WTC11 (cell line): ENCODE data around the gene FBLL1. TPM values are rescaled to one million over a fixed set of nuclear protein-coding genes. Genes with fewer than 3 reads are reported as not detected.

Experiments used
- ATAC-seq: fragments of 200-7000 bp; cut with Tn5 transposase; 2 replicates; pipeline ENCODE4 v1.10.0; 2021; ENCODE audit warnings: mild to moderate bottlenecking, moderate library complexity
- CTCF ChIA-PET: fragments of 300-600 bp; sonication (Branson Sonifier 250); formaldehyde crosslinking; loops from one replicate; lab custom pipeline; 2021; ENCODE audit warnings: antibody characterized with exemption; lab: Charles Lee
- POLR2A ChIA-PET: fragments of 350-600 bp; sonication (Branson Sonifier 250); formaldehyde crosslinking; loops from one replicate; lab custom pipeline; 2021; ENCODE audit warnings: antibody characterized with exemption; lab: Charles Lee
- DNase-seq: peaks from one replicate; pipeline ENCODE4 v3.0.0; 2021; ENCODE audit warnings: low spot score
- H3K27ac Mint-ChIP-seq: 2 replicates; pipeline ENCODE4 v1.8.0; 2021; ENCODE audit warnings: mixed read lengths
- H3K27me3 Mint-ChIP-seq: 2 replicates; pipeline ENCODE4 v1.8.0; 2021; ENCODE audit warnings: low read depth, mild to moderate bottlenecking, moderate library complexity, mixed read lengths
- H3K36me3 Mint-ChIP-seq: 2 replicates; pipeline ENCODE4 v1.8.0; 2021; ENCODE audit warnings: mixed read lengths
- H3K4me1 Mint-ChIP-seq: 2 replicates; pipeline ENCODE4 v1.8.0; 2022; ENCODE audit warnings: mixed read lengths
- H3K4me3 Mint-ChIP-seq: 2 replicates; pipeline ENCODE4 v1.8.0; 2021; ENCODE audit warnings: mild to moderate bottlenecking, moderate library complexity, mixed read lengths
- H3K9me3 Mint-ChIP-seq: 2 replicates; pipeline ENCODE4 v1.8.0; 2021; ENCODE audit warnings: mixed read lengths
- CREB1 ChIP-seq: sonication (generic); formaldehyde crosslinking; IDR thresholded peaks from 2 replicates; pipeline ENCODE4 v1.8.0; 2023; ENCODE audit warnings: mild to moderate bottlenecking, missing genetic modification reagents
- GABPB1 ChIP-seq: sonication (generic); formaldehyde crosslinking; IDR thresholded peaks from 2 replicates; pipeline ENCODE4 v1.8.1; 2023; ENCODE audit warnings: mild to moderate bottlenecking, missing genetic modification reagents
- KAT7 ChIP-seq: sonication (generic); formaldehyde crosslinking; IDR thresholded peaks from 2 replicates; pipeline ENCODE4 v1.8.1; 2023; ENCODE audit warnings: missing genetic modification reagents, mild to moderate bottlenecking, borderline replicate concordance
- NR1H2 ChIP-seq: sonication (generic); formaldehyde crosslinking; IDR thresholded peaks from 2 replicates; pipeline ENCODE4 v1.9.0; 2021; ENCODE audit warnings: mild to moderate bottlenecking, moderate library complexity, missing genetic modification reagents
- SMAD4 ChIP-seq: sonication (generic); formaldehyde crosslinking; IDR thresholded peaks from 2 replicates; pipeline ENCODE4 v1.8.0; 2022; ENCODE audit warnings: mild to moderate bottlenecking, missing genetic modification reagents
- TCF7 ChIP-seq: sonication (generic); formaldehyde crosslinking; IDR thresholded peaks from 2 replicates; pipeline ENCODE4 v1.8.0; 2022; ENCODE audit warnings: mild to moderate bottlenecking, low read depth, missing genetic modification reagents, moderate library complexity
- TP53 ChIP-seq: sonication (generic); formaldehyde crosslinking; IDR thresholded peaks from 2 replicates; pipeline ENCODE4 v1.8.1; 2023; ENCODE audit warnings: mild to moderate bottlenecking, missing genetic modification reagents
- ZNF219 ChIP-seq: sonication (generic); formaldehyde crosslinking; IDR thresholded peaks from 2 replicates; pipeline ENCODE4 v1.8.0; 2023; ENCODE audit warnings: missing genetic modification reagents, mild to moderate bottlenecking, borderline replicate concordance
- ZNF423 ChIP-seq: fragments of 250-450 bp; sonication (Bioruptor Pico); IDR thresholded peaks from 2 replicates; pipeline ENCODE4 v2.1.2; 2022; ENCODE audit warnings: mild to moderate bottlenecking, moderate library complexity
- total RNA-seq: library from RNA; stranded (reverse); gene quantifications from 3 replicates; pipeline ENCODE4 v1.2.3, GENCODE V29; 2021
- TF ChIP-seq, protein P1 (sequence below): sonication (generic); formaldehyde crosslinking; IDR thresholded peaks from 2 replicates; pipeline ENCODE4 v1.8.1; 2023; ENCODE audit warnings: mild to moderate bottlenecking, missing genetic modification reagents, moderate library complexity
- TF ChIP-seq, protein P2 (sequence below): sonication (generic); formaldehyde crosslinking; IDR thresholded peaks from 2 replicates; pipeline ENCODE4 v1.8.1; 2023; ENCODE audit warnings: mild to moderate bottlenecking, missing genetic modification reagents, moderate library complexity
- TF ChIP-seq, protein P3 (sequence below): fragments of 250-450 bp; sonication (Bioruptor Pico); IDR thresholded peaks from 2 replicates; pipeline ENCODE4 v1.9.0; 2021; ENCODE audit warnings: mild to moderate bottlenecking
- TF ChIP-seq, protein P4 (sequence below): sonication (generic); formaldehyde crosslinking; IDR thresholded peaks from 2 replicates; pipeline ENCODE4 v1.8.0; 2022; ENCODE audit warnings: mild to moderate bottlenecking, missing genetic modification reagents
- TF ChIP-seq, protein P5 (sequence below): sonication (generic); formaldehyde crosslinking; IDR thresholded peaks from 2 replicates; pipeline ENCODE4 v1.8.0; 2022; ENCODE audit warnings: mild to moderate bottlenecking, missing genetic modification reagents
- TF ChIP-seq, protein P6 (sequence below): fragments of 250-450 bp; sonication (Bioruptor Pico); IDR thresholded peaks from 2 replicates; pipeline ENCODE4 v1.8.0; 2021; ENCODE audit warnings: mild to moderate bottlenecking
- TF ChIP-seq, protein P7 (sequence below): sonication (generic); formaldehyde crosslinking; IDR thresholded peaks from 2 replicates; pipeline ENCODE4 v1.8.1; 2023; ENCODE audit warnings: mild to moderate bottlenecking, missing genetic modification reagents
- TF ChIP-seq, protein P8 (sequence below): fragments of 200-600 bp; IDR thresholded peaks from 2 replicates; pipeline ENCODE4 v1.8.0; 2022; ENCODE audit warnings: antibody characterized with exemption

The FBLL1 gene
- total RNA-seq, 1 experiment from 2014 or later, result 5.3 TPM

DNA sequence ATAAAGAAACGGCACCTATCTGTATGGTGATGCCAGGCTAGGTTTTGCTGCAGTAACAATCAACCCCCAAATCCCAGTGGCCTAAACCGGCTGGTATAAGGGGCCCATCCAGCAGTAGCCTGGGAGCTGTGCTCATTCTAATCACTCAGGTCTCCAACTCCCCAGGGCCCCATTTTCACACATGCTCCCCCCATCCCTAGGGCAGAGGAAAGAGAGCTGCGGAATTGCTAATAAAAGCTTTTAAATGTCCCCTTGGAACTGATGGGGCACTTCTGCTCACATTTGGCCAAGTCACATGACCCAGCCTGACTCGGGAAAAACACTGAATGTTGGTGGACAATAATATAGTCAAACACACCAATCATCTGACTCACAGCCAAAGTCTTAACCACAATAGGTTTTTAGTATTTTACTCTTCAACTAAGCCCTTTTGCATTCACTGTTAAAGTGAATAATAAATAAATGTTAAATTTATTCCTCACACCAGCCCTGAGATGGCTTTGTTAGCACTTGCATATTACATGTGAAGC, 1.6 kb downstream of the FBLL1 start:
- Mint-ChIP-seq H3K27ac (no peak overlapping the region), H3K4me3 (peak overlapping the region; percentile 70), H3K9me3 (no peaks in the 10 kb centered on the region), H3K4me1 (peaks cover 16% of the 10 kb centered on the region), H3K36me3 (no peaks in the 10 kb centered on the region; the same call in 1 of the 2 replicates), H3K27me3 (peaks cover 36% of the 10 kb centered on the region)
- POLR2A ChIA-PET, result no interaction called here
- ATAC-seq (no peak), DNase-seq (no peak)
- TF ChIP-seq GABPB1 (CRISPR knock-in tag), result no peak
- TF ChIP-seq, protein P1, sequence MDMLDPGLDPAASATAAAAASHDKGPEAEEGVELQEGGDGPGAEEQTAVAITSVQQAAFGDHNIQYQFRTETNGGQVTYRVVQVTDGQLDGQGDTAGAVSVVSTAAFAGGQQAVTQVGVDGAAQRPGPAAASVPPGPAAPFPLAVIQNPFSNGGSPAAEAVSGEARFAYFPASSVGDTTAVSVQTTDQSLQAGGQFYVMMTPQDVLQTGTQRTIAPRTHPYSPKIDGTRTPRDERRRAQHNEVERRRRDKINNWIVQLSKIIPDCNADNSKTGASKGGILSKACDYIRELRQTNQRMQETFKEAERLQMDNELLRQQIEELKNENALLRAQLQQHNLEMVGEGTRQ (CRISPR knock-in tag), result 0 out of 2 replicates have a peak, but pooled peaks have one; percentile 13
- CTCF ChIA-PET, result no interaction called here

DNA sequence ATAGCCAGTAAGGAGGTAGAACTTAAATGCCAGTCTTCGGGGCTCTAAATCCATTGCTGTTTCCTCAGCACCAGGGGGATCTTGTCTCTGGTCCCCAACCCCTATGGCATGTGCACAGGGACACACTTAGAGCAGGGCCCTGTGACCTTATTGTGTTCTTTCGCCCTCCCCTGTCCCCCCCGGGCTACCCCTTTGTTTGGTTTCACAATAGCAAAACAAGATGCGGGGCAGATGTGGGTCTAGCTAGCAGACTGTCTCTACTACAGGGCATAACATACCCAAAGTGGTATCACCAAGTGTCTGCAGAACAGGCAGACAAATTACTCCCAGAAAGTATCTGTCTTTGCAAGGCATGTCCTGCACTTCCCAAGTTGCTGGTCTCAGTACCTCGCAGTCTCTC, 2.1 kb downstream of the FBLL1 start:
- TF ChIP-seq SMAD4 (CRISPR knock-in tag), result no peak
- TF ChIP-seq, protein P2, sequence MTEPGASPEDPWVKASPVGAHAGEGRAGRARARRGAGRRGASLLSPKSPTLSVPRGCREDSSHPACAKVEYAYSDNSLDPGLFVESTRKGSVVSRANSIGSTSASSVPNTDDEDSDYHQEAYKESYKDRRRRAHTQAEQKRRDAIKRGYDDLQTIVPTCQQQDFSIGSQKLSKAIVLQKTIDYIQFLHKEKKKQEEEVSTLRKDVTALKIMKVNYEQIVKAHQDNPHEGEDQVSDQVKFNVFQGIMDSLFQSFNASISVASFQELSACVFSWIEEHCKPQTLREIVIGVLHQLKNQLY (CRISPR knock-in tag), result no peak
- no peak for TF ChIP-seq NR1H2
- TF ChIP-seq, protein P3, sequence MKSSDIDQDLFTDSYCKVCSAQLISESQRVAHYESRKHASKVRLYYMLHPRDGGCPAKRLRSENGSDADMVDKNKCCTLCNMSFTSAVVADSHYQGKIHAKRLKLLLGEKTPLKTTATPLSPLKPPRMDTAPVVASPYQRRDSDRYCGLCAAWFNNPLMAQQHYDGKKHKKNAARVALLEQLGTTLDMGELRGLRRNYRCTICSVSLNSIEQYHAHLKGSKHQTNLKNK (CRISPR knock-in tag), result no peak
- H3K9me3 Mint-ChIP-seq, result no peaks in the 10 kb centered on the region
- peaks cover 36% of the 10 kb centered on the region for H3K27me3 Mint-ChIP-seq
- H3K4me1 Mint-ChIP-seq, result peaks cover 16% of the 10 kb centered on the region
- ATAC-seq, result no peak
- POLR2A ChIA-PET, result no interaction called here
- CTCF ChIA-PET, result no interaction called here
- DNase-seq, result no peak
- H3K4me3 Mint-ChIP-seq, result no peak overlapping the region
- H3K27ac Mint-ChIP-seq, result no peak overlapping the region
- H3K36me3 Mint-ChIP-seq, result no peaks in the 10 kb centered on the region; the same call in 1 of the 2 replicates

DNA sequence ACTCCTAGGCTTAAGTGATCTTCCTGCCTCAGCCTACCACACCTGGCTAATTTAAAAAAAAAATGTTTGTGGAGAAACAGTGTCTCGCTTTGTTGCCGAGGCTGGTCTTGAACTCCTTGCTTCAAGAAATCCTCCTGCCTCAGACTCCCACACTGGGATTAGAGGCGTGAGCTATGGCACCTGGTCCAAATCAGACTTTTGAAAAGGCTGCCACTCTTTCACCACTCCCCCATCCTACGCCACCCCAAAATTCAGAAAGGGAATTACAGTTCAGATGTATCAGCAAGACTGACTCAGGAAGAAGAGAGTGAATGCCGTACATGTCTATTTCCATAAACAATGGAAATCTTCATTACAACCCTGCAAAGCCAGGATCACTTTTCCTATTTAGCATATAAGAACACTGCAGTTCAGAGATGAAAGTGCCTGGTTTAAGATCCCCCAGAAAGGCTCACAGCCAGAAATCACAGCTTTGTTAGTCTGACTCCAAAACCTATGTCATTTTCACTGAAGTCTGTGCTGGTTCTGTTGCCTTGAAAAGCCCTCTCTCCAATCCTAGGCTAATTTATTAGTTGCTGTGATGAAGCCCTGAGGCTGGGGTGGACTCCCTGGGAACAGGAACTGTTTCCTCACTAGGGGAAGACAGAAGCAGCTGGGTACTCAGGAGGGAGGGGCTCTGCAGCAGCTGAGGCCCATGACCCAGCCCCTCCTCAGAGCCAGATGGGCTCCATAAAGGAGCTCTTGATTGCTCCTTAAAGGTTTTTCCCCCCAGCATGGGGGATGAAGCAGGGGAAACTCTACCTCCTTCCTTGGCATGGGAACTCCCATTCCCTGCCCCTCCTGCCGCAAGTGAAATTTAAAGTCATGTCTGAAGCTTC, 3.1 kb downstream of the FBLL1 start:
- no peak for DNase-seq
- H3K4me3 Mint-ChIP-seq, result no peak overlapping the region
- CTCF ChIA-PET, result interaction anchor here (0.7 to 1.3 kb wide), 2 partner anchors 138 to 437 kb away, joined by 3 to 5 read pairs; no protein-coding TSS in a partner anchor

More for the DNA sequence above, 3.1 kb downstream of the FBLL1 start:
- Mint-ChIP-seq H3K27ac (no peak overlapping the region), H3K9me3 (no peaks in the 10 kb centered on the region), H3K36me3 (no peaks in the 10 kb centered on the region; the same call in 1 of the 2 replicates), H3K27me3 (peaks cover 33% of the 10 kb centered on the region), H3K4me1 (peaks cover 16% of the 10 kb centered on the region)
- ATAC-seq, result peak; percentile 46
- POLR2A ChIA-PET, result no interaction called here
- TF ChIP-seq TCF7 (no peak), ZNF219 (CRISPR knock-in tag) (no peak), CREB1 (CRISPR knock-in tag) (no peak), KAT7 (CRISPR knock-in tag) (no peak), TP53 (CRISPR knock-in tag) (no peak), ZNF423 (CRISPR knock-in tag) (no peak)
- TF ChIP-seq, protein P4, sequence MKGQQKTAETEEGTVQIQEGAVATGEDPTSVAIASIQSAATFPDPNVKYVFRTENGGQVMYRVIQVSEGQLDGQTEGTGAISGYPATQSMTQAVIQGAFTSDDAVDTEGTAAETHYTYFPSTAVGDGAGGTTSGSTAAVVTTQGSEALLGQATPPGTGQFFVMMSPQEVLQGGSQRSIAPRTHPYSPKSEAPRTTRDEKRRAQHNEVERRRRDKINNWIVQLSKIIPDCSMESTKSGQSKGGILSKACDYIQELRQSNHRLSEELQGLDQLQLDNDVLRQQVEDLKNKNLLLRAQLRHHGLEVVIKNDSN (CRISPR knock-in tag), result no peak
- TF ChIP-seq, protein P5, sequence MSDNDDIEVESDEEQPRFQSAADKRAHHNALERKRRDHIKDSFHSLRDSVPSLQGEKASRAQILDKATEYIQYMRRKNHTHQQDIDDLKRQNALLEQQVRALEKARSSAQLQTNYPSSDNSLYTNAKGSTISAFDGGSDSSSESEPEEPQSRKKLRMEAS (CRISPR knock-in tag), result no peak
- TF ChIP-seq, protein P6, sequence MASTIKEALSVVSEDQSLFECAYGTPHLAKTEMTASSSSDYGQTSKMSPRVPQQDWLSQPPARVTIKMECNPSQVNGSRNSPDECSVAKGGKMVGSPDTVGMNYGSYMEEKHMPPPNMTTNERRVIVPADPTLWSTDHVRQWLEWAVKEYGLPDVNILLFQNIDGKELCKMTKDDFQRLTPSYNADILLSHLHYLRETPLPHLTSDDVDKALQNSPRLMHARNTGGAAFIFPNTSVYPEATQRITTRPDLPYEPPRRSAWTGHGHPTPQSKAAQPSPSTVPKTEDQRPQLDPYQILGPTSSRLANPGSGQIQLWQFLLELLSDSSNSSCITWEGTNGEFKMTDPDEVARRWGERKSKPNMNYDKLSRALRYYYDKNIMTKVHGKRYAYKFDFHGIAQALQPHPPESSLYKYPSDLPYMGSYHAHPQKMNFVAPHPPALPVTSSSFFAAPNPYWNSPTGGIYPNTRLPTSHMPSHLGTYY (CRISPR knock-in tag), result no peak
- TF ChIP-seq, protein P7, sequence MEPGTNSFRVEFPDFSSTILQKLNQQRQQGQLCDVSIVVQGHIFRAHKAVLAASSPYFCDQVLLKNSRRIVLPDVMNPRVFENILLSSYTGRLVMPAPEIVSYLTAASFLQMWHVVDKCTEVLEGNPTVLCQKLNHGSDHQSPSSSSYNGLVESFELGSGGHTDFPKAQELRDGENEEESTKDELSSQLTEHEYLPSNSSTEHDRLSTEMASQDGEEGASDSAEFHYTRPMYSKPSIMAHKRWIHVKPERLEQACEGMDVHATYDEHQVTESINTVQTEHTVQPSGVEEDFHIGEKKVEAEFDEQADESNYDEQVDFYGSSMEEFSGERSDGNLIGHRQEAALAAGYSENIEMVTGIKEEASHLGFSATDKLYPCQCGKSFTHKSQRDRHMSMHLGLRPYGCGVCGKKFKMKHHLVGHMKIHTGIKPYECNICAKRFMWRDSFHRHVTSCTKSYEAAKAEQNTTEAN (CRISPR knock-in tag), result no peak
- TF ChIP-seq, protein P8, sequence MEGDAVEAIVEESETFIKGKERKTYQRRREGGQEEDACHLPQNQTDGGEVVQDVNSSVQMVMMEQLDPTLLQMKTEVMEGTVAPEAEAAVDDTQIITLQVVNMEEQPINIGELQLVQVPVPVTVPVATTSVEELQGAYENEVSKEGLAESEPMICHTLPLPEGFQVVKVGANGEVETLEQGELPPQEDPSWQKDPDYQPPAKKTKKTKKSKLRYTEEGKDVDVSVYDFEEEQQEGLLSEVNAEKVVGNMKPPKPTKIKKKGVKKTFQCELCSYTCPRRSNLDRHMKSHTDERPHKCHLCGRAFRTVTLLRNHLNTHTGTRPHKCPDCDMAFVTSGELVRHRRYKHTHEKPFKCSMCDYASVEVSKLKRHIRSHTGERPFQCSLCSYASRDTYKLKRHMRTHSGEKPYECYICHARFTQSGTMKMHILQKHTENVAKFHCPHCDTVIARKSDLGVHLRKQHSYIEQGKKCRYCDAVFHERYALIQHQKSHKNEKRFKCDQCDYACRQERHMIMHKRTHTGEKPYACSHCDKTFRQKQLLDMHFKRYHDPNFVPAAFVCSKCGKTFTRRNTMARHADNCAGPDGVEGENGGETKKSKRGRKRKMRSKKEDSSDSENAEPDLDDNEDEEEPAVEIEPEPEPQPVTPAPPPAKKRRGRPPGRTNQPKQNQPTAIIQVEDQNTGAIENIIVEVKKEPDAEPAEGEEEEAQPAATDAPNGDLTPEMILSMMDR, result no peak
